GM18873 (cell line): ENCODE measurements around the gene ABHD4.

Source experiments
- ATAC-seq: cut with Tn5 transposase; IDR thresholded peaks from one replicate; pipeline ENCODE4 v1.9.1; 2021; ENCODE audit warnings: mild to moderate bottlenecking, moderate library complexity, moderate number of reproducible peaks; ENCODE audit not compliant: unreplicated experiment, low FRiP score

ABHD4 gene

DNA sequence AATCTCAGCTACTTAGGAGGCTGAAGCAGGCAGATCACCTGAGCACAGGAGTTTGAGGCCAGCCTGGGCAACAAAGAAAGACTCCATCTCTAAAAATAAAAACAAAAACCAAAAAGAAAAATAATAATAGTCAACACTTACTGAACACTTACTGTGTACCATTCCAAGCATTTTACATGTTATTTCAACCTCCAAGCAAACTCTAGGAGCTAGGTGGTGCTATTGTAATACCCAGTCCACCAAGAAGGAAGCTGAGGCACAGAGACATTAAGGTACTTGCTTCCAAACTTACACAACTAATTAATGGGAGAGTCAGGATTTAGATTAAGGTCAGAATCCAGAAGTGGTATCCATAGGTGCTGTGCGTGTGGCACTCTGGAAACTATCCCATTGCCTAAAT lies 59.8 kb downstream of the ABHD4 start:
- ATAC-seq, result no peak

DNA sequence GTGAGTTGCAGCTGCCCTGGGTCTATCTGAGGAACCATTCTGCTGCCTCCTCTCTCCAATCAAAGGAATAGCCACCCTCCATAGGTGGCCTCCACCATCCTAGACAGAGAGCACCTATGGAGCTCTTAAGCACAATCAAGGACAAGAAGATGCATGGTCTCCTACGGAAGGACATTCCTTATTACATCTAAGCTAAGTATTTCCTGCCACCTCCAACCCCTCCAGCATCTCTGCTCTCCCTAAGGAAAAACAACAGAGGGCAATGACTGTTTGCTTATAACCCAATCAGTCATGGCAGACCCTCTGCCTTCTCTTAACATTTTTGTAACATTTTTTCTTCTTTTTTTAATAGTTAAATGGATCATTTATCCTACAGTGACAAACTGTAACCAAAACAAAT lies 60.8 kb downstream of the ABHD4 start:
- ATAC-seq, result no peak

DNA sequence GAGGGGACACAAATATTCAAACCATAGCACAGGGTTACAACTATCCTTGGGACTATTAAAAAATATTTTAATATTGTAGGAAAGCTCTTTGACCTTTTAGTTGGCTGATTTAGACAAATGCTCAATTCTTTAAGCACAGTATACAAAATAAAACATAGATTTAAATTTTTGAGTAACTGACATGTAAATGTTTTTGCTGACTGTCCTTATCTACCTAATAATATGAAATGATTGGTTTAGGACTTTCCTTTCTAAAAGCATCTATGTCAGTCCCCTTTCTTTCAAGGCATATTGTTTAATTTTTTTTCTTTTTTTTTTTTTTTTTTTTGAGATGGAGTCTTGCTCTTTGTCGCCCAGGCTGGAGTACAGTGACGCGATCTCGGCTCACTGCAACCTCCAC lies 62.6 kb downstream of the ABHD4 start:
- ATAC-seq, result no peak
